ENCODE measurements around the gene NRXN3.

DNA sequence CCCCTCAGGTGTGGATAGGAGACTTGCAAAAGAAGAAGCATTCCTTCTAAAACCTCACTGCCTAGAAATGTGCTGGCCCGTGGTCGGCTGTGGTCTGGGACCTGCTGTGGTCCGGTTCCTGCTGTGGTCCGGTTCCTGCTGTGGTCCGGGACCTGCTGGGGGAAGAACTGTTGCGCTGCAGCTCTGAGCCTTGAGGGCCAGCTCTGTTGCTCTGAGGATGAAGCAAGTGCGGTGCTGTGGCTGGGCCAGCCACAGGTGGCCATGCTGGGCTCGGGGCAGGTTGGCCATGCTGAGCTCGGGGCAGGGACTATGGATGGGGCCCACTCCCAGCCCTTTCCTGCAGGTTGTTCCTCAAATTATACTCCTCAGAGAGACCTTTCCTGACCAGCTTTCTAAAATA lies 5.2 kb downstream of the NRXN3 start:
- TF ChIP-seq, protein P1, sequence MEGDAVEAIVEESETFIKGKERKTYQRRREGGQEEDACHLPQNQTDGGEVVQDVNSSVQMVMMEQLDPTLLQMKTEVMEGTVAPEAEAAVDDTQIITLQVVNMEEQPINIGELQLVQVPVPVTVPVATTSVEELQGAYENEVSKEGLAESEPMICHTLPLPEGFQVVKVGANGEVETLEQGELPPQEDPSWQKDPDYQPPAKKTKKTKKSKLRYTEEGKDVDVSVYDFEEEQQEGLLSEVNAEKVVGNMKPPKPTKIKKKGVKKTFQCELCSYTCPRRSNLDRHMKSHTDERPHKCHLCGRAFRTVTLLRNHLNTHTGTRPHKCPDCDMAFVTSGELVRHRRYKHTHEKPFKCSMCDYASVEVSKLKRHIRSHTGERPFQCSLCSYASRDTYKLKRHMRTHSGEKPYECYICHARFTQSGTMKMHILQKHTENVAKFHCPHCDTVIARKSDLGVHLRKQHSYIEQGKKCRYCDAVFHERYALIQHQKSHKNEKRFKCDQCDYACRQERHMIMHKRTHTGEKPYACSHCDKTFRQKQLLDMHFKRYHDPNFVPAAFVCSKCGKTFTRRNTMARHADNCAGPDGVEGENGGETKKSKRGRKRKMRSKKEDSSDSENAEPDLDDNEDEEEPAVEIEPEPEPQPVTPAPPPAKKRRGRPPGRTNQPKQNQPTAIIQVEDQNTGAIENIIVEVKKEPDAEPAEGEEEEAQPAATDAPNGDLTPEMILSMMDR (conservative IDR thresholded peaks at IDR 0.05; ENCODE audit: low read depth, low read length), result no peak
- TF ChIP-seq, protein P2, sequence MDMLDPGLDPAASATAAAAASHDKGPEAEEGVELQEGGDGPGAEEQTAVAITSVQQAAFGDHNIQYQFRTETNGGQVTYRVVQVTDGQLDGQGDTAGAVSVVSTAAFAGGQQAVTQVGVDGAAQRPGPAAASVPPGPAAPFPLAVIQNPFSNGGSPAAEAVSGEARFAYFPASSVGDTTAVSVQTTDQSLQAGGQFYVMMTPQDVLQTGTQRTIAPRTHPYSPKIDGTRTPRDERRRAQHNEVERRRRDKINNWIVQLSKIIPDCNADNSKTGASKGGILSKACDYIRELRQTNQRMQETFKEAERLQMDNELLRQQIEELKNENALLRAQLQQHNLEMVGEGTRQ (IDR thresholded peaks at IDR 0.05; ENCODE audit: low read depth, low read length), result no peak
- no peak for TF ChIP-seq SMC3 (IDR thresholded peaks at IDR 0.05; ENCODE audit: low read depth, low read length)
- TF ChIP-seq RCOR1 (IDR thresholded peaks at IDR 0.05; ENCODE audit: insufficient replicate concordance, low read length), result no peak
- TF ChIP-seq RAD21 (IDR thresholded peaks at IDR 0.05; ENCODE audit: low read length), result no peak
- no peak for TF ChIP-seq POLR2A (IDR thresholded peaks at IDR 0.05; ENCODE audit: low read depth, low read length)
- no peak for TF ChIP-seq MXI1 (IDR thresholded peaks at IDR 0.05; ENCODE audit: borderline replicate concordance, low read depth, low read length)
- TF ChIP-seq RFX5 (IDR thresholded peaks at IDR 0.05; ENCODE audit: low read depth, low read length), result no peak
- TF ChIP-seq FOS (IDR thresholded peaks at IDR 0.05; ENCODE audit: low read depth, low read length), result no peak
- no peak for TF ChIP-seq MAZ (IDR thresholded peaks at IDR 0.05; ENCODE audit: borderline replicate concordance, low read depth, low read length)
- TF ChIP-seq BHLHE40 (IDR thresholded peaks at IDR 0.05; ENCODE audit: low read depth, low read length), result no peak
- TF ChIP-seq CEBPB (IDR thresholded peaks at IDR 0.05; ENCODE audit: low read depth, low read length), result no peak
- TF ChIP-seq NFE2L2 (IDR thresholded peaks at IDR 0.05; ENCODE audit: low read depth, low read length), result no peak

All from IMR-90 (cell line).